ENCODE results near the gene ARHGAP36.

ARHGAP36 gene

GRCh38 chrX:131058136-131058868, at the start of gene ARHGAP36:
TSS of gene ARHGAP36 (plus strand) at chrX:131058346. CDS start at chrX:131081666, 23,320 bp downstream.
- DNase-seq, result no peak

- DNase-seq, result no peak
Measured at GRCh38 chrX:131010186-131010585, 48.0 kb upstream of the ARHGAP36 start.

- no peak for DNase-seq
Measured at GRCh38 chrX:131025336-131025735, 32.8 kb upstream of the ARHGAP36 start.

GRCh38 chrX:131032354-131033230, 25.6 kb upstream of the ARHGAP36 start:
- no peak for DNase-seq

- no peak for DNase-seq
Measured at GRCh38 chrX:131034063-131034462, 24.1 kb upstream of the ARHGAP36 start.

- no peak for DNase-seq
Measured at GRCh38 chrX:131040781-131041180, 17.4 kb upstream of the ARHGAP36 start.

- no peak for DNase-seq
Measured at GRCh38 chrX:131041667-131042066, 16.5 kb upstream of the ARHGAP36 start.

GRCh38 chrX:131045726-131046125, 12.4 kb upstream of the ARHGAP36 start:
- DNase-seq, result no peak

GRCh38 chrX:131046596-131046995, 11.6 kb upstream of the ARHGAP36 start:
- DNase-seq, result no peak

GRCh38 chrX:131047180-131047579, 11.0 kb upstream of the ARHGAP36 start:
- DNase-seq, result no peak

GRCh38 chrX:131053076-131053475, 5.1 kb upstream of the ARHGAP36 start:
- no peak for DNase-seq

GRCh38 chrX:131054906-131055305, 3.2 kb upstream of the ARHGAP36 start:
- no peak for DNase-seq

- no peak for DNase-seq
Measured at GRCh38 chrX:131057706-131058105, 440 bp upstream of the ARHGAP36 start.

- no peak for DNase-seq
Measured at GRCh38 chrX:131059246-131059645, 1.1 kb downstream of the ARHGAP36 start.

GRCh38 chrX:131060147-131060546, 2.0 kb downstream of the ARHGAP36 start:
- DNase-seq, result no peak

GRCh38 chrX:131061306-131061705, 3.2 kb downstream of the ARHGAP36 start:
- no peak for DNase-seq

- no peak for DNase-seq
Measured at GRCh38 chrX:131063613-131064012, 5.5 kb downstream of the ARHGAP36 start.

- DNase-seq, result no peak
Measured at GRCh38 chrX:131066237-131066636, 8.1 kb downstream of the ARHGAP36 start.

GRCh38 chrX:131067216-131067615, 9.1 kb downstream of the ARHGAP36 start:
- no peak for DNase-seq

- DNase-seq, result no peak
Measured at GRCh38 chrX:131067846-131068745, 9.9 kb downstream of the ARHGAP36 start.

- DNase-seq, result peak; percentile 27
Measured at GRCh38 chrX:131068945-131069719, 11.0 kb downstream of the ARHGAP36 start.
